Measurements from ENCODE around the gene PDE8A. TPM values are rescaled to one million over a fixed set of nuclear protein-coding genes. Genes with fewer than 3 reads are reported as not detected.

The PDE8A gene
- polyA plus RNA-seq, 1 experiment, result 22.5 TPM

GRCh38 chr15:85095566-85095965 is 113.9 kb downstream of the PDE8A start:
- H3K4me3 ChIP-seq (ENCODE audit: low read depth, low read length), result no peak overlapping the region
- POLR2A ChIA-PET, result no interaction called here
- CTCF ChIA-PET, result no interaction called here
- no peak for DNase-seq (ENCODE audit: low read depth)
- no peaks in the 10 kb centered on the region for H3K27me3 ChIP-seq (ENCODE audit: control insufficient read depth, insufficient read depth, low read length)
- no peak for TF ChIP-seq CTCF (IDR thresholded peaks at IDR 0.05; ENCODE audit: insufficient read depth, low read depth, low read length)
- H3K36me3 ChIP-seq (ENCODE audit: control insufficient read depth, insufficient read depth, low read length), result peaks cover 2% of the 10 kb centered on the region; the same call in 1 of the 2 replicates

- POLR2A ChIA-PET, result interaction anchor here (0.6 kb wide), 1 partner anchor 191 kb away, joined by 3 read pairs; no protein-coding TSS in a partner anchor
- DNase-seq (ENCODE audit: low read depth), result no peak
- CTCF ChIA-PET, result interaction anchor here (1.0 to 1.1 kb wide), 2 partner anchors 18 to 24 kb away, joined by 3 to 7 read pairs; no protein-coding TSS in a partner anchor
- no peaks in the 10 kb centered on the region for H3K27me3 ChIP-seq (ENCODE audit: control insufficient read depth, insufficient read depth, low read length)
- H3K36me3 ChIP-seq (ENCODE audit: control insufficient read depth, insufficient read depth, low read length), result peaks cover 2% of the 10 kb centered on the region; the same call in 1 of the 2 replicates
- no peak overlapping the region for H3K4me3 ChIP-seq (ENCODE audit: low read depth, low read length)
- no peak for TF ChIP-seq CTCF (IDR thresholded peaks at IDR 0.05; ENCODE audit: insufficient read depth, low read depth, low read length)
Observed at GRCh38 chr15:85097250-85097649, 115.6 kb downstream of the PDE8A start.

GRCh38 chr15:85097725-85098124 is 116.1 kb downstream of the PDE8A start:
- no peak for DNase-seq (ENCODE audit: low read depth)
- no peak for TF ChIP-seq CTCF (IDR thresholded peaks at IDR 0.05; ENCODE audit: insufficient read depth, low read depth, low read length)
- Histone ChIP-seq H3K36me3 (ENCODE audit: control insufficient read depth, insufficient read depth, low read length) (peaks cover 2% of the 10 kb centered on the region; the same call in 1 of the 2 replicates), H3K27me3 (ENCODE audit: control insufficient read depth, insufficient read depth, low read length) (no peaks in the 10 kb centered on the region), H3K4me3 (ENCODE audit: low read depth, low read length) (no peak overlapping the region)
- ChIA-PET POLR2A (no interaction called here), CTCF (no interaction called here)

- TF ChIP-seq CTCF (IDR thresholded peaks at IDR 0.05; ENCODE audit: insufficient read depth, low read depth, low read length), result no peak
- H3K27me3 ChIP-seq (ENCODE audit: control insufficient read depth, insufficient read depth, low read length), result no peaks in the 10 kb centered on the region
- no peak for DNase-seq (ENCODE audit: low read depth)
- H3K36me3 ChIP-seq (ENCODE audit: control insufficient read depth, insufficient read depth, low read length), result peaks cover 2% of the 10 kb centered on the region; the same call in 1 of the 2 replicates
- CTCF ChIA-PET, result no interaction called here
- POLR2A ChIA-PET, result no interaction called here
- no peak overlapping the region for H3K4me3 ChIP-seq (ENCODE audit: low read depth, low read length)
Observed at GRCh38 chr15:85099195-85099803, 117.6 kb downstream of the PDE8A start.

GRCh38 chr15:85100186-85100937 is 118.7 kb downstream of the PDE8A start:
- POLR2A ChIA-PET, result no interaction called here
- Histone ChIP-seq H3K27me3 (ENCODE audit: control insufficient read depth, insufficient read depth, low read length) (no peaks in the 10 kb centered on the region), H3K4me3 (ENCODE audit: low read depth, low read length) (no peak overlapping the region), H3K36me3 (ENCODE audit: control insufficient read depth, insufficient read depth, low read length) (peaks cover 2% of the 10 kb centered on the region; the same call in 1 of the 2 replicates)
- no peak for TF ChIP-seq CTCF (IDR thresholded peaks at IDR 0.05; ENCODE audit: insufficient read depth, low read depth, low read length)
- CTCF ChIA-PET, result no interaction called here
- DNase-seq (ENCODE audit: low read depth), result no peak
